Ishikawa (cell line): ENCODE data around the gene PRUNE2.

ENCODE experiments used
- CEBPB ChIP-seq: IDR thresholded peaks from 2 replicates; pipeline ENCODE4 v1.6.1; 2012
- CREB1 ChIP-seq: IDR thresholded peaks from 2 replicates; pipeline ENCODE4 v1.6.1; 2012; ENCODE audit warnings: low read depth
- EGR1 ChIP-seq: IDR thresholded peaks from 2 replicates; pipeline ENCODE4 v1.6.1; 2012
- EP300 ChIP-seq: IDR thresholded peaks from 2 replicates; pipeline ENCODE4 v1.6.1; 2012; ENCODE audit warnings: borderline replicate concordance
- FOXM1 ChIP-seq: IDR thresholded peaks from 2 replicates; pipeline ENCODE4 v1.6.1; 2012; ENCODE audit warnings: low read depth, borderline replicate concordance
- MAX ChIP-seq: IDR thresholded peaks from 2 replicates; pipeline ENCODE4 v1.6.1; 2012
- NFIC ChIP-seq: IDR thresholded peaks from 2 replicates; pipeline ENCODE4 v1.6.1; 2012
- RAD21 ChIP-seq: IDR thresholded peaks from 2 replicates; pipeline ENCODE4 v1.6.1; 2012; ENCODE audit warnings: low read depth
- REST ChIP-seq: IDR thresholded peaks from 2 replicates; pipeline ENCODE4 v1.6.1; 2012; ENCODE audit warnings: low read depth, mild to moderate bottlenecking
- TAF1 ChIP-seq: IDR thresholded peaks from 2 replicates; pipeline ENCODE4 v1.6.1; 2012; ENCODE audit warnings: low read depth, mild to moderate bottlenecking
- TCF12 ChIP-seq: IDR thresholded peaks from 2 replicates; pipeline ENCODE4 v1.6.1; 2012; ENCODE audit warnings: low read depth
- TEAD4 ChIP-seq: IDR thresholded peaks from 2 replicates; pipeline ENCODE4 v1.6.1; 2012
- USF1 ChIP-seq: IDR thresholded peaks from 2 replicates; pipeline ENCODE4 v1.6.1; 2012
- YY1 ChIP-seq: IDR thresholded peaks from 2 replicates; pipeline ENCODE4 v1.6.1; 2012; ENCODE audit warnings: low read depth
- ZBTB7A ChIP-seq: IDR thresholded peaks from 2 replicates; pipeline ENCODE4 v1.6.1; 2012; ENCODE audit warnings: low read depth

Gene PRUNE2

GRCh38 chr9:76654051-76654461, 251.9 kb downstream of the PRUNE2 start:
- TF ChIP-seq YY1 (no peak), TEAD4 (no peak), CREB1 (no peak), NFIC (no peak; the same call in 1 of the 2 replicates), EGR1 (no peak), MAX (no peak), CEBPB (no peak), FOXM1 (no peak), TAF1 (no peak), REST (no peak), USF1 (no peak), RAD21 (no peak), TCF12 (no peak), EP300 (no peak), ZBTB7A (no peak)

- TF ChIP-seq TCF12 (no peak), NFIC (no peak), CEBPB (no peak), TEAD4 (no peak), REST (no peak), MAX (no peak), EGR1 (no peak)
These were observed 253.0 kb downstream of the PRUNE2 start for GRCh38 chr9:76652894-76653293.

- TF ChIP-seq REST: no peak
- no peak for TF ChIP-seq EP300
- TF ChIP-seq USF1: no peak
- no peak for TF ChIP-seq CEBPB
- TF ChIP-seq TCF12: no peak
- no peak for TF ChIP-seq MAX
- TF ChIP-seq EGR1: no peak
- TF ChIP-seq CREB1: no peak
- TF ChIP-seq FOXM1: no peak
- no peak for TF ChIP-seq TEAD4
- no peak for TF ChIP-seq TAF1
- no peak for TF ChIP-seq RAD21
- no peak for TF ChIP-seq ZBTB7A
- no peak for TF ChIP-seq YY1
- TF ChIP-seq NFIC: no peak
These were observed 254.7 kb downstream of the PRUNE2 start for GRCh38 chr9:76651119-76651705.

GRCh38 chr9:76650692-76651091, 255.2 kb downstream of the PRUNE2 start:
- TF ChIP-seq NFIC: no peak
- TF ChIP-seq USF1: no peak
- TF ChIP-seq FOXM1: no peak
- TF ChIP-seq CEBPB: no peak
- TF ChIP-seq CREB1: no peak
- TF ChIP-seq MAX: no peak
- TF ChIP-seq RAD21: no peak
